IMR-90 (cell line): Measurements from ENCODE around the gene MARCHF9. TPM values are rescaled to one million over a fixed set of nuclear protein-coding genes. Genes with fewer than 3 reads are reported as not detected.

ENCODE experiments used
- MAZ ChIP-seq: IDR thresholded peaks from 2 replicates; pipeline ENCODE4 v1.6.1; 2012; ENCODE audit warnings: low read depth, mild to moderate bottlenecking, low read length, improper control_type of control experiment, moderate library complexity, borderline replicate concordance
- MXI1 ChIP-seq: IDR thresholded peaks from 2 replicates; pipeline ENCODE4 v1.6.1; 2012; ENCODE audit warnings: low read depth, mild to moderate bottlenecking, low read length, moderate library complexity, borderline replicate concordance
- RCOR1 ChIP-seq: IDR thresholded peaks from 2 replicates; pipeline ENCODE4 v1.6.1; 2012; ENCODE audit warnings: mild to moderate bottlenecking, low read length, improper control_type of control experiment; ENCODE audit not compliant: insufficient replicate concordance
- polyA plus RNA-seq, 3 experiments: library from polyadenylated mRNA; depleted of rRNA; stranded (reverse); fragments of >200 nt; gene quantifications; 2 replicates each; pipeline ENCODE4 v1.2.3, GENCODE V29; 2012; ENCODE audit warnings: low replicate concordance in 1 of 3
- total RNA-seq: library from RNA; depleted of rRNA; stranded (reverse); fragments of >200 nt; gene quantifications from 2 replicates; pipeline ENCODE4 v1.2.3, GENCODE V29; 2012

Gene MARCHF9
- total and polyA plus RNA-seq, 2 of the 4 experiments (the other 2 are of a cell fraction): 1.1 to 5.4 TPM

DNA sequence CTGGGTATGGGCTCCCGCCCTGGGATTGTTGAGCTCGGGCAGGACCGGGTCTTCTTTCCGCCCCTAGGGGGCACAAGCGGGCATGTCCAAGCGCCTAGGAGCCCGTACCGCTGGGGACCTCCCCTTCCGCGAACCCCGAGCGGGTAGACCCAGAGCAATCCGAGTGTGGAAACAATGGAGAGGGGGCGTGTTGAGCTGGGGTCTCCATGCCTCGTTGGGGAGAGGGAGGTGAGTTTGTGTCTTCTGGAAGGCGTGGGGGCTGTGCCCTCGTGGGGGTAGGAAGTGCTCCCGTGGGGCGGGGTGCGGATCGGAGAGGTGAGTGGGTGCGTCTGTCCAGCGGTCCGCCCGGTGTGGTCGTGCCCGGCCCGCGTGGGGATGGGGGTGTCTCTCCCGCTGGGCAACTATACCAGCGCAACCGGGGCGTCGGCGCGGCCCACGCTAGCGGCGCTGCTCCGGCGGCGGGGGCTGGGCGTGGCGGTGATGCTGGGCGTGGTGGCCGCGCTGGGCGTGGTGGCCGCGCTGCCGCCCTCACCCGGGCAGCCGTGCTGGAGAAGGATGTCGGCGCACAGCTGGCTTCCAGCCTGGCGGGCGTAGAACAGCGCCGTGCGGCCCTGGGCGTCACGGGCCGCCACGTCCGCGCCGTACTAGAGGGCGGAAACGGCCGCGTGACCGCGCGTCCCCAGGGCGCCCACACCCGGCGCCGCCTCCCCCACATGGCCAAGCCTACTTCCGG is 28.6 kb upstream of the MARCHF9 start (continued):
- peak; percentile 16; the same call in 1 of the 2 replicates for TF ChIP-seq MAZ
- TF ChIP-seq MXI1: peak; percentile 59
- peak; percentile 18 for TF ChIP-seq RCOR1
